ENCODE results near the gene NOTCH1. TPM values are rescaled to one million over a fixed set of nuclear protein-coding genes. Genes with fewer than 3 reads are reported as not detected.

The NOTCH1 gene
- polyA plus RNA-seq, 3 donors: 36.9 to 41.8 (median 40.9) TPM

- DNase-seq: no peak
Measured at GRCh38 chr9:136519263-136520052, 26.4 kb downstream of the NOTCH1 start.

GRCh38 chr9:136518623-136519022, 27.2 kb downstream of the NOTCH1 start:
- DNase-seq: no peak

GRCh38 chr9:136517950-136518349, 27.9 kb downstream of the NOTCH1 start:
- no peak for DNase-seq

GRCh38 chr9:136517012-136517743, 28.7 kb downstream of the NOTCH1 start:
- DNase-seq: no peak

GRCh38 chr9:136516191-136516654, 29.6 kb downstream of the NOTCH1 start:
- DNase-seq: no peak

GRCh38 chr9:136515276-136515675, 30.6 kb downstream of the NOTCH1 start:
- no peak for DNase-seq

GRCh38 chr9:136514022-136514714, 31.7 kb downstream of the NOTCH1 start:
- no peak for DNase-seq

GRCh38 chr9:136513191-136513590, 32.7 kb downstream of the NOTCH1 start:
- no peak for DNase-seq

- no peak for DNase-seq
Measured at GRCh38 chr9:136512651-136513071, 33.2 kb downstream of the NOTCH1 start.

GRCh38 chr9:136511670-136512592, 33.9 kb downstream of the NOTCH1 start:
- DNase-seq: no peak

- DNase-seq: no peak
Measured at GRCh38 chr9:136511144-136511669, 34.6 kb downstream of the NOTCH1 start.

- DNase-seq: no peak
Measured at GRCh38 chr9:136510561-136510960, 35.3 kb downstream of the NOTCH1 start.

- DNase-seq: no peak
Measured at GRCh38 chr9:136509549-136509948, 36.3 kb downstream of the NOTCH1 start.

- DNase-seq: no peak
Measured at GRCh38 chr9:136508729-136509500, 36.9 kb downstream of the NOTCH1 start.

- no peak for DNase-seq
Measured at GRCh38 chr9:136507992-136508375, 37.9 kb downstream of the NOTCH1 start.

- no peak for DNase-seq
Measured at GRCh38 chr9:136507221-136507991, 38.4 kb downstream of the NOTCH1 start.

GRCh38 chr9:136506425-136506824, 39.4 kb downstream of the NOTCH1 start:
- DNase-seq: no peak

GRCh38 chr9:136505406-136506403, 40.1 kb downstream of the NOTCH1 start:
- no peak for DNase-seq

Measured in renal pelvis (tissue), 4 donors.